IMR-90 (cell line): Measurements from ENCODE around the gene TAPT1. TPM values are rescaled to one million over a fixed set of nuclear protein-coding genes. Genes with fewer than 3 reads are reported as not detected.

Source experiments
- ATAC-seq: fragments of 200-7000 bp; cut with Tn5 transposase; 2 replicates; pipeline ENCODE4 v1.9.1; 2020; ENCODE audit warnings: low read depth, mild to moderate bottlenecking, moderate library complexity
- BruUV-seq: library from RNA; stranded (reverse); fragments of 400-500 nt; replicated peaks from 2 replicates; lab custom pipeline; 2021; lab: Mats Ljungman, UMichigan
- CTCF ChIA-PET: fragments of 300-600 bp; formaldehyde crosslinking; extraction: SDS; loops from one replicate; lab custom pipeline; 2021; ENCODE audit warnings: antibody characterized with exemption; lab: Yijun Ruan, JAX
- POLR2A ChIA-PET: fragments of 300-600 bp; sonication (Branson Sonifier 250); formaldehyde crosslinking; loops from one replicate; lab custom pipeline; 2022; ENCODE audit warnings: antibody characterized with exemption; ENCODE audit not compliant: unreplicated experiment; lab: Charles Lee
- DNase-seq: peaks from one replicate; pipeline ENCODE4 v3.0.0; 2013
- H2AFZ ChIP-seq: replicated peaks from 2 replicates; pipeline ENCODE3; 2013; ENCODE audit warnings: low read length, mild to moderate bottlenecking; ENCODE audit not compliant: poor library complexity
- H2AK5ac ChIP-seq: 2 replicates; pipeline ENCODE4 v1.6.1; 2013; ENCODE audit warnings: low read depth, low read length, inconsistent platforms
- H2AK9ac ChIP-seq: replicated peaks from 2 replicates; pipeline ENCODE3; 2013; ENCODE audit warnings: mild to moderate bottlenecking, low read depth, low read length, moderate library complexity; ENCODE audit not compliant: poor library complexity
- H2BK120ac ChIP-seq: 2 replicates; pipeline ENCODE4 v1.6.1; 2013; ENCODE audit warnings: low read depth, low read length, inconsistent platforms
- H2BK15ac ChIP-seq: 3 replicates; pipeline ENCODE4 v1.6.1; 2013; ENCODE audit warnings: low read depth, low read length, inconsistent platforms
- H2BK20ac ChIP-seq: 2 replicates; pipeline ENCODE4 v1.6.1; 2013; ENCODE audit warnings: low read depth, mild to moderate bottlenecking, inconsistent platforms, low read length, moderate library complexity
- H2BK5ac ChIP-seq: 2 replicates; pipeline ENCODE4 v1.6.1; 2013; ENCODE audit warnings: mild to moderate bottlenecking, low read depth, low read length, inconsistent platforms; ENCODE audit not compliant: poor library complexity, severe bottlenecking
- H3K14ac ChIP-seq: replicated peaks from 2 replicates; pipeline ENCODE4 v1.6.1; 2013; ENCODE audit warnings: low read depth, low read length, inconsistent platforms
- H3K18ac ChIP-seq: 2 replicates; pipeline ENCODE4 v1.6.1; 2013; ENCODE audit warnings: low read depth, low read length, control low read depth
- H3K23ac ChIP-seq: 2 replicates; pipeline ENCODE4 v1.6.1; 2013; ENCODE audit warnings: low read depth, low read length, inconsistent platforms
- H3K27ac ChIP-seq: 2 replicates; pipeline ENCODE4 v1.5.1; 2013; ENCODE audit warnings: mild to moderate bottlenecking, control low read depth, low read length; ENCODE audit not compliant: insufficient read depth
- H3K27me3 ChIP-seq: 2 replicates; pipeline ENCODE4 v1.6.1; 2013; ENCODE audit warnings: low read length; ENCODE audit not compliant: control insufficient read depth, insufficient read depth
- H3K36me3 ChIP-seq: 2 replicates; pipeline ENCODE4 v1.6.1; 2013; ENCODE audit warnings: low read length, mixed read lengths; ENCODE audit not compliant: control insufficient read depth, insufficient read depth
- H3K4ac ChIP-seq: 2 replicates; pipeline ENCODE4 v1.6.1; 2013; ENCODE audit warnings: low read depth, low read length, inconsistent platforms
- H3K4me1 ChIP-seq: 2 replicates; pipeline ENCODE4 v1.6.1; 2013; ENCODE audit warnings: low read length, mixed read lengths; ENCODE audit not compliant: control insufficient read depth, insufficient read depth
- H3K4me2 ChIP-seq: 2 replicates; pipeline ENCODE4 v1.6.1; 2013; ENCODE audit warnings: low read depth, mild to moderate bottlenecking, control low read depth, low read length, moderate library complexity
- H3K4me3 ChIP-seq: 2 replicates; pipeline ENCODE4 v1.5.1; 2013; ENCODE audit warnings: low read depth, mild to moderate bottlenecking, control low read depth, low read length, moderate library complexity; ENCODE audit not compliant: insufficient read depth
- H3K56ac ChIP-seq: 2 replicates; pipeline ENCODE4 v1.6.1; 2013; ENCODE audit warnings: low read length, inconsistent platforms; ENCODE audit not compliant: insufficient read depth; ENCODE audit errors: extremely low read depth
- H3K79me1 ChIP-seq, 2 experiments: 2 replicates each; pipeline ENCODE4 v1.6.1; 2013; ENCODE audit warnings: low read length in 2 of 2, inconsistent platforms in 1 of 2, low read depth in 1 of 2
- H3K9ac ChIP-seq: 2 replicates; pipeline ENCODE4 v1.6.1; 2013; ENCODE audit warnings: low read depth, low read length, control low read depth
- H3K9me1 ChIP-seq: 2 replicates; pipeline ENCODE4 v1.6.1; 2013; ENCODE audit warnings: low read length, inconsistent platforms; ENCODE audit not compliant: insufficient read depth
- H3K9me3 ChIP-seq: 2 replicates; pipeline ENCODE4 v1.6.1; 2013; ENCODE audit warnings: low read length; ENCODE audit not compliant: control insufficient read depth, insufficient read depth
- H4K20me1 ChIP-seq: 2 replicates; pipeline ENCODE4 v1.6.1; 2013; ENCODE audit warnings: low read length, inconsistent platforms; ENCODE audit not compliant: insufficient read depth
- H4K5ac ChIP-seq: 2 replicates; pipeline ENCODE4 v1.6.1; 2013; ENCODE audit warnings: mild to moderate bottlenecking, low read depth, low read length, control low read depth
- H4K8ac ChIP-seq, 2 experiments: 2 replicates each; pipeline ENCODE4 v1.6.1; 2013; ENCODE audit warnings: low read depth in 2 of 2, low read length in 2 of 2, control low read depth in 1 of 2, inconsistent platforms in 1 of 2
- H4K91ac ChIP-seq: 2 replicates; pipeline ENCODE4 v1.6.1; 2013; ENCODE audit warnings: low read depth, low read length, inconsistent platforms; ENCODE audit not compliant: insufficient read depth
- BHLHE40 ChIP-seq: fragments of 150-350 bp; IDR thresholded peaks from 2 replicates; pipeline ENCODE4 v1.6.1; 2016; ENCODE audit warnings: mild to moderate bottlenecking, low read depth, low read length
- CEBPB ChIP-seq: IDR thresholded peaks from 2 replicates; pipeline ENCODE4 v1.6.1; 2012; ENCODE audit warnings: low read depth, low read length, improper control_type of control experiment
- FOS ChIP-seq: fragments of 150-350 bp; IDR thresholded peaks from 2 replicates; pipeline ENCODE4 v1.6.1; 2016; ENCODE audit warnings: low read depth, low read length
- MAZ ChIP-seq: IDR thresholded peaks from 2 replicates; pipeline ENCODE4 v1.6.1; 2012; ENCODE audit warnings: low read depth, mild to moderate bottlenecking, low read length, improper control_type of control experiment, moderate library complexity, borderline replicate concordance
- MXI1 ChIP-seq: IDR thresholded peaks from 2 replicates; pipeline ENCODE4 v1.6.1; 2012; ENCODE audit warnings: low read depth, mild to moderate bottlenecking, low read length, moderate library complexity, borderline replicate concordance
- POLR2A ChIP-seq: IDR thresholded peaks from 2 replicates; pipeline ENCODE4 v1.6.1; 2012; ENCODE audit warnings: mild to moderate bottlenecking, low read depth, low read length
- RAD21 ChIP-seq: IDR thresholded peaks from 2 replicates; pipeline ENCODE4 v1.6.1; 2012; ENCODE audit warnings: low read length, improper control_type of control experiment
- SMC3 ChIP-seq: fragments of 150-350 bp; IDR thresholded peaks from 2 replicates; pipeline ENCODE4 v1.6.1; 2016; ENCODE audit warnings: low read depth, mild to moderate bottlenecking, antibody characterized with exemption, low read length, moderate library complexity
- USF2 ChIP-seq: fragments of 150-350 bp; IDR thresholded peaks from 2 replicates; pipeline ENCODE4 v1.6.1; 2017; ENCODE audit warnings: mild to moderate bottlenecking, antibody characterized with exemption, low read length, low read depth
- WGBS, 2 experiments: methylation state at CpG; one replicate each; pipeline versions ENCODE4 v1.1.5 to v1.1.7; 2013; ENCODE audit warnings: missing lambda C conversion rate in 2 of 2; ENCODE audit not compliant: insufficient read length in 1 of 2; ENCODE audit errors: extremely low coverage in 2 of 2; 5-methylcytosine and 5-hydroxymethylcytosine counted together
- dilution Hi-C: fragments of 300-500 bp; cut with HindIII; formaldehyde crosslinking; loops from one replicate; pipeline ENCODE4 v1.14.3; 2018; ENCODE audit warnings: low sequenced_read_pairs; ENCODE audit not compliant: unreplicated experiment
- in situ Hi-C: fragments of 300-500 bp; cut with MboI; formaldehyde crosslinking; loops from 3 replicates; pipeline ENCODE4 v1.14.3; 2019; ENCODE audit warnings: low sequenced_read_pairs, inconsistent platforms, mixed read lengths
- intact Hi-C: fragments of 100-400 bp; cut with micrococcal nuclease; formaldehyde crosslinking; loops from 2 replicates; pipeline ENCODE4 v1.10.0; 2022
- polyA plus RNA-seq, 3 experiments: library from polyadenylated mRNA; depleted of rRNA; stranded (reverse); fragments of >200 nt; gene quantifications; 2 replicates each; pipeline ENCODE4 v1.2.3, GENCODE V29; 2012; ENCODE audit warnings: low replicate concordance in 1 of 3
- total RNA-seq: library from RNA; depleted of rRNA; stranded (reverse); fragments of >200 nt; gene quantifications from 2 replicates; pipeline ENCODE4 v1.2.3, GENCODE V29; 2012
- TF ChIP-seq, protein P1 (sequence below): conservative IDR thresholded peaks from 2 replicates; pipeline ENCODE4 v1.5.1; 2012; ENCODE audit warnings: mild to moderate bottlenecking, low read depth, low read length, improper control_type of control experiment

TAPT1 gene
- total and polyA plus RNA-seq, 2 of the 4 experiments (the other 2 are of a cell fraction): 5.6 to 12.2 TPM

GRCh38 chr4:16116493-16116990 is 109.7 kb downstream of the TAPT1 start:
- no peaks in the 10 kb centered on the region for H4K20me1 ChIP-seq
- no peak for ATAC-seq
- dilution Hi-C loops (no loop called here), intact Hi-C loops (no loop called here), in situ Hi-C loops (no loop called here)
- no peak overlapping the region for H3K4me3 ChIP-seq
- no peak overlapping the region for H2BK120ac ChIP-seq
- no peak overlapping the region for H2AFZ ChIP-seq
- no peak overlapping the region for H3K56ac ChIP-seq
- no peak overlapping the region for H2AK5ac ChIP-seq
- no peaks in the 10 kb centered on the region for H3K36me3 ChIP-seq
- H4K5ac ChIP-seq: no peak overlapping the region
- no peaks in the 10 kb centered on the region for H3K9me3 ChIP-seq
- no peak overlapping the region for H3K27ac ChIP-seq
- BruUV-seq: no TSS peak
- H4K91ac ChIP-seq: no peak overlapping the region
- no peak overlapping the region for H2AK9ac ChIP-seq
- H3K4ac ChIP-seq: no peak overlapping the region
- WGBS, 2 experiments: 60% methylated on average over 2 of the region's 3 CpGs; no CpG with 5 or more reads in 1 of the 2 experiments
- H4K8ac ChIP-seq: no peak overlapping the region
- POLR2A ChIA-PET: no interaction called here
- no peaks in the 10 kb centered on the region for H3K4me1 ChIP-seq
- H3K79me1 ChIP-seq: no peaks in the 10 kb centered on the region
- peaks cover 11% of the 10 kb centered on the region for H3K27me3 ChIP-seq
- no peak overlapping the region for H2BK15ac ChIP-seq
- H3K23ac ChIP-seq: no peak overlapping the region
- H3K9me1 ChIP-seq: peaks cover 4% of the 10 kb centered on the region; the same call in 1 of the 2 replicates
- no peak overlapping the region for H3K14ac ChIP-seq
- no peak for DNase-seq
- H3K9ac ChIP-seq: no peak overlapping the region
- no peak overlapping the region for H2BK20ac ChIP-seq
- H2BK5ac ChIP-seq: no peak overlapping the region
- TF ChIP-seq, protein P1, sequence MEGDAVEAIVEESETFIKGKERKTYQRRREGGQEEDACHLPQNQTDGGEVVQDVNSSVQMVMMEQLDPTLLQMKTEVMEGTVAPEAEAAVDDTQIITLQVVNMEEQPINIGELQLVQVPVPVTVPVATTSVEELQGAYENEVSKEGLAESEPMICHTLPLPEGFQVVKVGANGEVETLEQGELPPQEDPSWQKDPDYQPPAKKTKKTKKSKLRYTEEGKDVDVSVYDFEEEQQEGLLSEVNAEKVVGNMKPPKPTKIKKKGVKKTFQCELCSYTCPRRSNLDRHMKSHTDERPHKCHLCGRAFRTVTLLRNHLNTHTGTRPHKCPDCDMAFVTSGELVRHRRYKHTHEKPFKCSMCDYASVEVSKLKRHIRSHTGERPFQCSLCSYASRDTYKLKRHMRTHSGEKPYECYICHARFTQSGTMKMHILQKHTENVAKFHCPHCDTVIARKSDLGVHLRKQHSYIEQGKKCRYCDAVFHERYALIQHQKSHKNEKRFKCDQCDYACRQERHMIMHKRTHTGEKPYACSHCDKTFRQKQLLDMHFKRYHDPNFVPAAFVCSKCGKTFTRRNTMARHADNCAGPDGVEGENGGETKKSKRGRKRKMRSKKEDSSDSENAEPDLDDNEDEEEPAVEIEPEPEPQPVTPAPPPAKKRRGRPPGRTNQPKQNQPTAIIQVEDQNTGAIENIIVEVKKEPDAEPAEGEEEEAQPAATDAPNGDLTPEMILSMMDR: no peak
- no peak for TF ChIP-seq CEBPB
- no peak for TF ChIP-seq RAD21
- no peak for TF ChIP-seq SMC3
- TF ChIP-seq MAZ: no peak
- TF ChIP-seq BHLHE40: no peak
- TF ChIP-seq USF2: no peak
- TF ChIP-seq FOS: no peak
- no peak for TF ChIP-seq MXI1
- TF ChIP-seq POLR2A: no peak
- H3K18ac ChIP-seq: no peak overlapping the region
- CTCF ChIA-PET: interaction anchor here (1.0 kb wide), 1 partner anchor 12 kb away, joined by 4 read pairs; no protein-coding TSS in a partner anchor
- no peak overlapping the region for H3K4me2 ChIP-seq
